ENCODE results near the gene SUGT1.

Gene SUGT1

DNA sequence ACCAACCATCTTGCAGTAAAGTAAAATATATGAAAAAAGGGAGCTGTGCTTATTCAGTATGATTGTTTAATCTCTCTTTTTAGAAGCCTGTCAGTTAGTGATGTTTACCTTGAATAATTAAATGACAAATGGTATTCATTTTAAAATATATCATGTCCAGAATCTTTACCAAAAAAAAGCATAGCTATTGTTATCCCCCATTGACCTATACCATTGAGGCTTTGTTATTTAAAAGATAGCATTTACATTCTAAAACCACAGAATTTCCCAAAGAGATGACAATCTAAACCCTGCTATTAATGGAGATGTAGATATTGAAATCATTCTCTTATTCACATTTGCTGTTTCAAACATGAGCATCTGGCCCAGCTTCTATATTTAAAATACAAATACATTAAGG is 84.8 kb downstream of the SUGT1 start:
- DNase-seq (ENCODE audit: low read depth), result no peak
- no peak overlapping the region for H3K4me3 ChIP-seq (ENCODE audit: control insufficient read depth, low read depth, low read length)

DNA sequence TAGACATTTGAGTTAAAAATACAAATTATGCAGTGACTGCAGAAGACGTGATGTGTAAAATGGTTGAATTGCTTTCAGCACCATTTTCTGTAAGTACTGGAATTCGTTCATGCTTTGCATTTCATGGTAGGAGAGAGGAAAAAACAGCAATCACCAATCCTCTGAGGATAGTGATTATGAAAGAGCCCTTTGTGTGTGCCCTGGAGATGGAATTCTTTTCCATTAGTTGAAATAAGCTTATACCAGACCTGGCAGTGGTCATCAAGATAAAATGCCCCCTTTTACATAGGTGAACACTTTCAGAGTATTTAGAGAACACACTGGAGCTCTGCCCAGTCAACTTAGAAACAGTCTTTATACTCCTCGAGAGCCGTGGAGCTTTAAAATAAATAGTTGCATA is 85.3 kb downstream of the SUGT1 start:
- H3K4me3 ChIP-seq (ENCODE audit: control insufficient read depth, low read depth, low read length), result no peak overlapping the region
- no peak for DNase-seq (ENCODE audit: low read depth)
- TF ChIP-seq, protein P1, sequence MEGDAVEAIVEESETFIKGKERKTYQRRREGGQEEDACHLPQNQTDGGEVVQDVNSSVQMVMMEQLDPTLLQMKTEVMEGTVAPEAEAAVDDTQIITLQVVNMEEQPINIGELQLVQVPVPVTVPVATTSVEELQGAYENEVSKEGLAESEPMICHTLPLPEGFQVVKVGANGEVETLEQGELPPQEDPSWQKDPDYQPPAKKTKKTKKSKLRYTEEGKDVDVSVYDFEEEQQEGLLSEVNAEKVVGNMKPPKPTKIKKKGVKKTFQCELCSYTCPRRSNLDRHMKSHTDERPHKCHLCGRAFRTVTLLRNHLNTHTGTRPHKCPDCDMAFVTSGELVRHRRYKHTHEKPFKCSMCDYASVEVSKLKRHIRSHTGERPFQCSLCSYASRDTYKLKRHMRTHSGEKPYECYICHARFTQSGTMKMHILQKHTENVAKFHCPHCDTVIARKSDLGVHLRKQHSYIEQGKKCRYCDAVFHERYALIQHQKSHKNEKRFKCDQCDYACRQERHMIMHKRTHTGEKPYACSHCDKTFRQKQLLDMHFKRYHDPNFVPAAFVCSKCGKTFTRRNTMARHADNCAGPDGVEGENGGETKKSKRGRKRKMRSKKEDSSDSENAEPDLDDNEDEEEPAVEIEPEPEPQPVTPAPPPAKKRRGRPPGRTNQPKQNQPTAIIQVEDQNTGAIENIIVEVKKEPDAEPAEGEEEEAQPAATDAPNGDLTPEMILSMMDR (IDR thresholded peaks at IDR 0.05; ENCODE audit: control insufficient read depth, insufficient read depth, low read depth, low read length, missing control alignments), result no peak

More for the DNA sequence above, 84.8 kb downstream of the SUGT1 start:
- TF ChIP-seq, protein P1 (IDR thresholded peaks at IDR 0.05; ENCODE audit: control insufficient read depth, insufficient read depth, low read depth, low read length, missing control alignments), result no peak

DNA sequence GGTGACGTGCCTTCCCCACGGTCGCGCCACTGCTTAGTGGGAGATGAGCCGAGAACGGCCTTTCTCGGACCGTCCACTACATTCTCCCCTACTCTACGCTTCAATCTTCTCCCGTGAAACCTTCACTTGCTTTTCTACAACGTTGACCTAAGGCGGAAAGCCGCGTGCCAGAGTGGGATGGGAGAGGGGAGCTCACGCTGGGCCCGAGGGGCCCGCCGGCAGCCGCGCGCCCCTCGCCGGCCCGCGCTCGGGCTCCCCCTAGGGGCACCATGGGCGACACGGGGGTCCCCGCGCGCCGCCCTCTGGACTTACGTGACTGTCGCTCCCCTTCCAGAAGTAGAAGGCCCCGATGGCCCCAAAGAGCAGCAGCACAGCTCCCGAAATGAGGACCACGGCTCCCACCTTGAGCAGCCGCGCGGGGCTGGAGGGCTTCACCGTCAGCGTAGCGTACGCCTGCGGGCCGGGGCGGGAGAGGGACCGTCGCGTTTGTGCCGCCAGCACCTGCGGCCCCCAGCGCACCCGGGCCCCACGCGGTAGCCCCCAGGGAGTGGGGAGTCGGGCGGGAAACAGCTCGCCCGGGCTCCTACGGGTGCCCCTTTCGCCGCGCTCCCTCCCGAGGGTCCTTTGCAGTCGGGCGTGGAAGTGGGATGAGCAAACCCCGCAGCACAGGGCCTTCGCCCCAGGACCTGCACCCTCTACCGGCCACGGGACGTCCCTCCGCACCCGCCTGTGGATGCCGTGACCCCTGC is 86.3 kb downstream of the SUGT1 start:
- DNase-seq (ENCODE audit: low read depth), result no peak
- no peak overlapping the region for H3K4me3 ChIP-seq (ENCODE audit: control insufficient read depth, low read depth, low read length)
- TF ChIP-seq, protein P1 (IDR thresholded peaks at IDR 0.05; ENCODE audit: control insufficient read depth, insufficient read depth, low read depth, low read length, missing control alignments), result peak; percentile 23

DNA sequence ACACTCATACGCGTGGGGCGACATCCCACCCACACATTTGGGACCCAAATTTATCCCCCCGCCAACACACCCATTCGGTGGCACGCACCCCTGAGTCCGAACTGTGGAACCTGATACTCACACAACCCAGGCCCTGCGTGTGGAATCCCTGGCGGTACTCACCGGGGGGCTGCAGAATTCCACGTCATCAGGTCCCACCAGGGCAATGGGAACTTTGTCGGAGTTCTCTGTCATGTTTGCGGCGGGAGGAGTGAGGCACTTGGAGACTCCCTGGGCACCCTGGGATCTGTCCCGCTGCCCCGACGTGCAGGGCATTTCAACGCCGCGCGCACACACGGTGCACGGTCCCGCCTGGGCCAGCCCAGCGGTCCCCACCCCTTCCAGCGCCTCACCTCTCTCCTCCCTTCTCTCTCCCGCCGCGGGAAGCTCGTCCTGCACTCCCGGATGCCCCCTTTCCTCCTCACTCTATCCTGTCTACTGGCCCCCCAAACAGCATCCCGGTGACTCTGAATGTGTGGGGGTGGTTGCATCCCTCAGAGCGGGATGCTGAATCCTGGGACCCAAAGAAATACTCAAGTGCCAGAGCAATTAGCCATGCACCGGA is 86.9 kb downstream of the SUGT1 start, which contains the start of gene CNMD:
CNMD (minus strand) TSS at position 353 of the 604 bp plus-strand sequence; CDS start at position 234, 119 bp downstream.
- TF ChIP-seq, protein P1 (IDR thresholded peaks at IDR 0.05; ENCODE audit: control insufficient read depth, insufficient read depth, low read depth, low read length, missing control alignments), result no peak
- no peak within 1 kb of the TSS for H3K4me3 ChIP-seq (ENCODE audit: control insufficient read depth, low read depth, low read length)
- DNase-seq (ENCODE audit: low read depth), result no peak

DNA sequence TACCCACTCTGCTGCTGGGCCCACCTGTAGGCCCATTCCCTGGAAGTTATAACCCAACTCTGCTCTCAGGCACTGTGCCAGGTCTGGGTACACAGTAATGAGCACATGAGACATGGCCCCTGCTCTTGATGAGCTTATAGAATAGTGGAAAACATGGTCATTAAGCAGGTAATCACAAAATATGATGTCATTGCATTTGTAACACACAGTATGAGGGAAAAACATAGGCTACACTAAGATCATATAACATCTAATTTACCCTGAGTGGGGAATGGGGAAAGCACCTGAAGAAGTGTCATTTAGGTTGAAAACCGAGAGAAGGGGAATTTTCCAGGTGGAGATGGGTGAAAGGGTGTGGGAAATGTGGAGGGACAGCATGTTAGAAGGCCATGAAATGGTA is 90.9 kb downstream of the SUGT1 start:
- TF ChIP-seq, protein P1 (IDR thresholded peaks at IDR 0.05; ENCODE audit: control insufficient read depth, insufficient read depth, low read depth, low read length, missing control alignments), result no peak
- no peak overlapping the region for H3K4me3 ChIP-seq (ENCODE audit: control insufficient read depth, low read depth, low read length)
- no peak for DNase-seq (ENCODE audit: low read depth)

DNA sequence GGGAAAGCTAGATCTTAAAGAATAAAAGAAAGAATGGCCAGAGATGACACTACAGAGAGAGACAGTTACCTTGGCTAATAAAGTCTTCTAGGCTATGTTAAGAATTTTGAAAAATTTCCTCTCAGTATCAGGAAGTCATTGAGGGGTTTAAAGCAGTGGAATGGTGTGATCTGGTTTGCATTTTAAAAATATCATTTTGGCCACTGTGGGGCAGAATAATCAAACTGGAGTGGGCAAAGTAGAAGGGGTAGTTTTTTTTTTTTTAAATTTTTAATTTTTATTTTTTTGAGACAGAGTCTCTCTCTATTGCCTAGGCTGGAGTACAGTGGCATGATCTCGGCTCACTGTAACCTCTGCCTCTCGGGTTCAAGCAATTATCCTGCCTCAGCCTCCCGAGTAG is 91.4 kb downstream of the SUGT1 start:
- TF ChIP-seq, protein P1 (IDR thresholded peaks at IDR 0.05; ENCODE audit: control insufficient read depth, insufficient read depth, low read depth, low read length, missing control alignments), result no peak
- no peak for DNase-seq (ENCODE audit: low read depth)
- H3K4me3 ChIP-seq (ENCODE audit: control insufficient read depth, low read depth, low read length), result no peak overlapping the region
